ENCODE results near the gene POLR3B.

Gene POLR3B

GRCh38 chr12:106508966-106509365 is 151.4 kb downstream of the POLR3B start:
- TF ChIP-seq SUZ12 (IDR thresholded peaks at IDR 0.05; ENCODE audit: extremely low read depth, insufficient read depth, insufficient read length), result no peak
- TF ChIP-seq ZNF274 (IDR thresholded peaks at IDR 0.05; ENCODE audit: low read depth, low read length), result no peak
- no peak for TF ChIP-seq YY1 (IDR thresholded peaks at IDR 0.05; ENCODE audit: insufficient read depth, insufficient read length)
- Histone ChIP-seq H3K4me3 (ENCODE audit: insufficient read length, low read depth) (no peak overlapping the region), H3K9me3 (ENCODE audit: insufficient read depth, low read length) (no peaks in the 10 kb centered on the region), H3K36me3 (ENCODE audit: insufficient read depth, insufficient read length, low read length) (peaks cover 29% of the 10 kb centered on the region), H3K9ac (ENCODE audit: insufficient read length, low read depth) (no peak overlapping the region), H3K4me1 (ENCODE audit: insufficient read depth, insufficient read length) (no peaks in the 10 kb centered on the region), H3K27me3 (ENCODE audit: insufficient read depth, insufficient read length) (no peaks in the 10 kb centered on the region)
- DNase-seq (ENCODE audit: low read depth, low spot score), result no peak

- H3K27me3 ChIP-seq (ENCODE audit: insufficient read depth, insufficient read length), result no peaks in the 10 kb centered on the region
- no peak overlapping the region for H3K4me3 ChIP-seq (ENCODE audit: insufficient read length, low read depth)
- no peak for DNase-seq (ENCODE audit: low read depth, low spot score)
- H3K36me3 ChIP-seq (ENCODE audit: insufficient read depth, insufficient read length, low read length), result peaks cover 18% of the 10 kb centered on the region
- H3K9me3 ChIP-seq (ENCODE audit: insufficient read depth, low read length), result no peaks in the 10 kb centered on the region
- no peak overlapping the region for H3K9ac ChIP-seq (ENCODE audit: insufficient read length, low read depth)
- no peak for TF ChIP-seq ZNF274 (IDR thresholded peaks at IDR 0.05; ENCODE audit: low read depth, low read length)
- no peak for TF ChIP-seq SUZ12 (IDR thresholded peaks at IDR 0.05; ENCODE audit: extremely low read depth, insufficient read depth, insufficient read length)
- no peak for TF ChIP-seq YY1 (IDR thresholded peaks at IDR 0.05; ENCODE audit: insufficient read depth, insufficient read length)
- no peaks in the 10 kb centered on the region for H3K4me1 ChIP-seq (ENCODE audit: insufficient read depth, insufficient read length)
Observed at GRCh38 chr12:106511365-106511764, 153.8 kb downstream of the POLR3B start.

- no peak for DNase-seq (ENCODE audit: low read depth, low spot score)
- Histone ChIP-seq H3K9me3 (ENCODE audit: insufficient read depth, low read length) (no peaks in the 10 kb centered on the region), H3K4me3 (ENCODE audit: insufficient read length, low read depth) (no peak overlapping the region), H3K9ac (ENCODE audit: insufficient read length, low read depth) (no peak overlapping the region), H3K36me3 (ENCODE audit: insufficient read depth, insufficient read length, low read length) (no peaks in the 10 kb centered on the region), H3K27me3 (ENCODE audit: insufficient read depth, insufficient read length) (no peaks in the 10 kb centered on the region), H3K4me1 (ENCODE audit: insufficient read depth, insufficient read length) (no peaks in the 10 kb centered on the region)
- TF ChIP-seq ZNF274 (IDR thresholded peaks at IDR 0.05; ENCODE audit: low read depth, low read length) (no peak), YY1 (IDR thresholded peaks at IDR 0.05; ENCODE audit: insufficient read depth, insufficient read length) (no peak), SUZ12 (IDR thresholded peaks at IDR 0.05; ENCODE audit: extremely low read depth, insufficient read depth, insufficient read length) (no peak)
Observed at GRCh38 chr12:106517314-106517713, 159.8 kb downstream of the POLR3B start.

GRCh38 chr12:106519607-106520021 is 162.1 kb downstream of the POLR3B start:
- no peaks in the 10 kb centered on the region for H3K36me3 ChIP-seq (ENCODE audit: insufficient read depth, insufficient read length, low read length)
- H3K9me3 ChIP-seq (ENCODE audit: insufficient read depth, low read length), result no peaks in the 10 kb centered on the region
- no peaks in the 10 kb centered on the region for H3K4me1 ChIP-seq (ENCODE audit: insufficient read depth, insufficient read length)
- no peaks in the 10 kb centered on the region for H3K27me3 ChIP-seq (ENCODE audit: insufficient read depth, insufficient read length)
- no peak for TF ChIP-seq ZNF274 (IDR thresholded peaks at IDR 0.05; ENCODE audit: low read depth, low read length)
- no peak for TF ChIP-seq YY1 (IDR thresholded peaks at IDR 0.05; ENCODE audit: insufficient read depth, insufficient read length)
- TF ChIP-seq SUZ12 (IDR thresholded peaks at IDR 0.05; ENCODE audit: extremely low read depth, insufficient read depth, insufficient read length), result no peak
- H3K9ac ChIP-seq (ENCODE audit: insufficient read length, low read depth), result no peak overlapping the region
- H3K4me3 ChIP-seq (ENCODE audit: insufficient read length, low read depth), result no peak overlapping the region
- DNase-seq (ENCODE audit: low read depth, low spot score), result no peak

- Histone ChIP-seq H3K27me3 (ENCODE audit: insufficient read depth, insufficient read length) (no peaks in the 10 kb centered on the region), H3K9me3 (ENCODE audit: insufficient read depth, low read length) (no peaks in the 10 kb centered on the region), H3K9ac (ENCODE audit: insufficient read length, low read depth) (no peak overlapping the region), H3K4me3 (ENCODE audit: insufficient read length, low read depth) (no peak overlapping the region), H3K36me3 (ENCODE audit: insufficient read depth, insufficient read length, low read length) (no peaks in the 10 kb centered on the region), H3K4me1 (ENCODE audit: insufficient read depth, insufficient read length) (no peaks in the 10 kb centered on the region)
- no peak for TF ChIP-seq ZNF274 (IDR thresholded peaks at IDR 0.05; ENCODE audit: low read depth, low read length)
- TF ChIP-seq SUZ12 (IDR thresholded peaks at IDR 0.05; ENCODE audit: extremely low read depth, insufficient read depth, insufficient read length), result no peak
- TF ChIP-seq YY1 (IDR thresholded peaks at IDR 0.05; ENCODE audit: insufficient read depth, insufficient read length), result no peak
- DNase-seq (ENCODE audit: low read depth, low spot score), result no peak
Observed at GRCh38 chr12:106521901-106522300, 164.4 kb downstream of the POLR3B start.

- Histone ChIP-seq H3K4me3 (ENCODE audit: insufficient read length, low read depth) (no peak overlapping the region), H3K9ac (ENCODE audit: insufficient read length, low read depth) (no peak overlapping the region), H3K27me3 (ENCODE audit: insufficient read depth, insufficient read length) (no peaks in the 10 kb centered on the region), H3K4me1 (ENCODE audit: insufficient read depth, insufficient read length) (no peaks in the 10 kb centered on the region), H3K9me3 (ENCODE audit: insufficient read depth, low read length) (no peaks in the 10 kb centered on the region), H3K36me3 (ENCODE audit: insufficient read depth, insufficient read length, low read length) (no peaks in the 10 kb centered on the region)
- DNase-seq (ENCODE audit: low read depth, low spot score), result no peak
- TF ChIP-seq YY1 (IDR thresholded peaks at IDR 0.05; ENCODE audit: insufficient read depth, insufficient read length), result no peak
- TF ChIP-seq SUZ12 (IDR thresholded peaks at IDR 0.05; ENCODE audit: extremely low read depth, insufficient read depth, insufficient read length), result no peak
- no peak for TF ChIP-seq ZNF274 (IDR thresholded peaks at IDR 0.05; ENCODE audit: low read depth, low read length)
Observed at GRCh38 chr12:106522708-106523107, 165.2 kb downstream of the POLR3B start.

GRCh38 chr12:106527356-106527755 is 169.8 kb downstream of the POLR3B start:
- Histone ChIP-seq H3K9me3 (ENCODE audit: insufficient read depth, low read length) (no peaks in the 10 kb centered on the region; the same call in 1 of the 2 replicates), H3K27me3 (ENCODE audit: insufficient read depth, insufficient read length) (no peaks in the 10 kb centered on the region), H3K4me1 (ENCODE audit: insufficient read depth, insufficient read length) (no peaks in the 10 kb centered on the region), H3K4me3 (ENCODE audit: insufficient read length, low read depth) (no peak overlapping the region), H3K36me3 (ENCODE audit: insufficient read depth, insufficient read length, low read length) (no peaks in the 10 kb centered on the region), H3K9ac (ENCODE audit: insufficient read length, low read depth) (no peak overlapping the region)
- DNase-seq (ENCODE audit: low read depth, low spot score), result no peak
- TF ChIP-seq SUZ12 (IDR thresholded peaks at IDR 0.05; ENCODE audit: extremely low read depth, insufficient read depth, insufficient read length) (no peak), ZNF274 (IDR thresholded peaks at IDR 0.05; ENCODE audit: low read depth, low read length) (no peak), YY1 (IDR thresholded peaks at IDR 0.05; ENCODE audit: insufficient read depth, insufficient read length) (no peak)

Measured in NT2/D1 (cell line).